Natural killer cell (primary cell): ENCODE measurements around the gene CTSF. TPM values are rescaled to one million over a fixed set of nuclear protein-coding genes. Genes with fewer than 3 reads are reported as not detected.
"Not testable (repeated sequence)": the region's sequence is repeated elsewhere in the genome, so short reads cannot be mapped to it uniquely, and the experiment has no call there.

ENCODE experiments used
- ATAC-seq, 3 donors: fragments of 150-1000 bp in 2 of 3; fragments of 200-7000 bp in 1 of 3; cut with Tn5 transposase; 1 replicate in 1 of 3; 2 replicates in 2 of 3; pipeline ENCODE4 v1.10.0; 2021; ENCODE audit warnings: mild to moderate bottlenecking in 2 of 3, moderate library complexity in 2 of 3
- DNase-seq, 2 donors: peaks; one replicate each; pipeline versions ENCODE4 v3.0.0 to v3.0.0-alpha.2; 2013 to 2021; ENCODE audit warnings: mixed read lengths in 1 of 2
- H3K27ac ChIP-seq: one replicate; pipeline ENCODE4 v1.5.1; 2013; ENCODE audit warnings: mild to moderate bottlenecking, low read length
- H3K27me3 ChIP-seq: one replicate; pipeline ENCODE4 v1.6.1; 2013; ENCODE audit warnings: low read length; ENCODE audit not compliant: control insufficient read depth, insufficient read depth
- H3K36me3 ChIP-seq: one replicate; pipeline ENCODE4 v1.6.1; 2013; ENCODE audit warnings: low read length; ENCODE audit not compliant: control insufficient read depth, insufficient read depth
- H3K4me1 ChIP-seq: one replicate; pipeline ENCODE4 v1.6.1; 2013; ENCODE audit warnings: low read length; ENCODE audit not compliant: control insufficient read depth, insufficient read depth
- H3K4me3 ChIP-seq: one replicate; pipeline ENCODE4 v1.5.1; 2013; ENCODE audit warnings: low read length
- H3K9me3 ChIP-seq: one replicate; pipeline ENCODE4 v1.6.1; 2013; ENCODE audit warnings: low read length; ENCODE audit not compliant: control insufficient read depth, insufficient read depth
- H3K27ac Mint-ChIP-seq, 2 donors: one replicate each; pipeline ENCODE4 v1.8.0; 2022; ENCODE audit warnings: mild to moderate bottlenecking in 2 of 2, mixed read lengths in 2 of 2, moderate library complexity in 1 of 2
- H3K27me3 Mint-ChIP-seq, 2 donors: one replicate each; pipeline ENCODE4 v1.8.0; 2022; ENCODE audit warnings: low read depth in 2 of 2, mixed read lengths in 2 of 2
- H3K36me3 Mint-ChIP-seq: one replicate; pipeline ENCODE4 v1.8.0; 2022; ENCODE audit warnings: mixed read lengths
- H3K4me1 Mint-ChIP-seq, 2 donors: one replicate each; pipeline ENCODE4 v1.8.0; 2022; ENCODE audit warnings: mixed read lengths in 2 of 2
- H3K4me3 Mint-ChIP-seq: one replicate; pipeline ENCODE4 v1.8.0; 2022; ENCODE audit warnings: mild to moderate bottlenecking, moderate library complexity, mixed read lengths
- H3K9me3 Mint-ChIP-seq, 2 donors: one replicate each; pipeline ENCODE4 v1.8.0; 2022; ENCODE audit warnings: mixed read lengths in 2 of 2
- CTCF ChIP-seq: fragments of 200-600 bp; IDR thresholded peaks from one replicate; pipeline ENCODE4 v1.8.0; 2022; ENCODE audit warnings: antibody characterized with exemption
- WGBS: methylation state at CpG from one replicate; pipeline ENCODE4 v1.1.7; 2013; ENCODE audit warnings: missing lambda C conversion rate; ENCODE audit not compliant: insufficient coverage; 5-methylcytosine and 5-hydroxymethylcytosine counted together
- intact Hi-C: fragments of 100-400 bp; cut with micrococcal nuclease; formaldehyde crosslinking; loops from one replicate; pipeline ENCODE4 v1.14.2; 2022
- total RNA-seq, 4 donors: library from RNA; stranded (reverse); fragments of 120-200 nt in 1 of 4; gene quantifications; one replicate each; pipeline versions ENCODE4 v1.2.3 to v1.2.4, GENCODE V29; 2013 to 2022

CTSF gene
- total RNA-seq, 3 donors from 2014 or later (not counting 1 experiment from before 2014, with no cell fraction given), result 17.1 to 27.0 (median 24.8) TPM

DNA sequence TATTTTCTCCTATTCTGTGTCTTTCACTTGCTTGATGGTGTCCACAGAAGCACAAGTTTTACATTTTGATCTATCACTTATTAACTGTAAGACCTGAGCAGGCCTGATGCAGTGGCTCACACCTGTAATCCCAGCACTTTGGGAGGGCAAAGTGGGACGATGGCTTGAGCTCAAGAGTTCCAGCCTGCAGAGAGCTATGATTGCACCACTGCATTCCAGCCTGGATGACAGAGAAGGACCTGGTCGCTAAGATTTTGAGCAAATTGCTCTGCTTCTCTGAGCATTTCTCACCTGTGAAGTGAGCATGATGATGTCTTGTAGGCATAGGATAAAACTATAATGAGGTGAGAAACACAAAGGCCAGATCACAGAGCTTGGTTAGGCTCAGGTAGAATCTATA lies 17.7 kb upstream of the CTSF start:
- no peaks in the 10 kb centered on the region for H3K27me3 ChIP-seq
- no peak for TF ChIP-seq CTCF
- DNase-seq (no peak), ATAC-seq (no peak)
- intact Hi-C loops, result no loop called here
- no peaks in the 10 kb centered on the region for H3K9me3 ChIP-seq
- no peaks in the 10 kb centered on the region for H3K4me1 ChIP-seq
- H3K36me3 ChIP-seq, result no peaks in the 10 kb centered on the region
- H3K4me3 Mint-ChIP-seq, result no peak overlapping the region
- no peak overlapping the region for H3K27ac Mint-ChIP-seq
- H3K9me3 Mint-ChIP-seq, result peaks cover 0 to 5% of the 10 kb centered on the region in 2 donors
- no peaks in the 10 kb centered on the region for H3K36me3 Mint-ChIP-seq
- WGBS, result 89% methylated on average over 2 of the region's 2 CpGs
- no peak overlapping the region for H3K4me3 ChIP-seq
- H3K27ac ChIP-seq, result no peak overlapping the region
- no peaks in the 10 kb centered on the region for H3K27me3 Mint-ChIP-seq
- no peaks in the 10 kb centered on the region for H3K4me1 Mint-ChIP-seq

DNA sequence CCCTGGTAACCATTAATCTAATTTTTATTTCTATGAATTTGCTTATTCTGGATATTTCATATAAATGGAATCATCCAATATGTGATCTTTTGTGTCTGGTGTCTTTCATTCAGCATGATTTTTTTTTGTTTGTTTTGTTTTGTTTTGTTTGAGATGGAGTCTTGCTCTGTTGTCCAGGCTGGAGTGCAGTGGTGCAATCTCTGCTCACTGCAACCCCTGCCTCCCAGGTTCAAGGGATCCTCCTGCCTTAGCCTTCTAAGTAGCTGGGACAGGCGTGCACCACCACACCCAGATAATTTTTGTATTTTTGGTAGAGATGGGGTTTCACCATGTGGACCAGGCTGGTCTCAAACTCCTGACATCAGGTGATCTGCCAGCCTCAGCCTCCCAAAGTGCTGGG lies 17.0 kb upstream of the CTSF start:
- H3K9me3 ChIP-seq, H3K9me3 Mint-ChIP-seq, H3K4me1 Mint-ChIP-seq, H3K4me3 Mint-ChIP-seq, H3K27me3 ChIP-seq, H3K27me3 Mint-ChIP-seq, H3K4me3 ChIP-seq, intact Hi-C loops, H3K36me3 ChIP-seq, H3K27ac ChIP-seq, H3K36me3 Mint-ChIP-seq, DNase-seq, H3K27ac Mint-ChIP-seq, H3K4me1 ChIP-seq, ATAC-seq: not testable (repeated sequence)
- WGBS, result no CpG with 5 or more reads among the region's 1 CpG

DNA sequence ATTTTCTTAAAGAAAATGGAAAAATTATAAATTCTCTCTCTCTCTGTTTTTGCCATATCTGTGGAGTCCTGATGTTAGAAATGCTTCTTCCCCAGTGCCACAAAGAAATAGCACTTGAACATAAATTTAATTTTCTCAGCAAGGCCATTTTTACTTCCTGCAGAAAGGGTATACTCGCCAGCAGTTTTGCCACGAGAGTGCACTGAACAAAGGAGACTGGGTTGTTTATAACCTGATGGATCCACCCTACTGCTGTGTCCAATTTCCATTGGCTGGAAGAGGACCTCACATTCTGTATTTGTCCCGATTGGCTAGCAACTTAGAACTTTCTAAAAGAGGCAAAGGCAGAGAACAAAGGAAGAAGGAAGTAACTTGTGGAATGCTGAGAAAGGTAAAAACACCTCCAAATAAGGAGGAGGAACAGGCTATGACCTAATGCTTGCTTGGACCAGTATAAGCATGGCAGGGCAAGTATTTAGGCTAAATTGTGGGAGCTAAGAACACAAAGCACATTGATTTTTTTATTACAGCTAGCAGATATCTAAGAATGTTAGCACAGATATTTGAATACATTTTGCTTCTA lies 14.2 kb upstream of the CTSF start:
- intact Hi-C loops, H3K27me3 Mint-ChIP-seq, H3K27me3 ChIP-seq, H3K36me3 ChIP-seq, H3K4me3 Mint-ChIP-seq, H3K36me3 Mint-ChIP-seq, ATAC-seq, H3K9me3 ChIP-seq, H3K27ac ChIP-seq, H3K4me3 ChIP-seq, H3K4me1 ChIP-seq, H3K27ac Mint-ChIP-seq, H3K9me3 Mint-ChIP-seq, DNase-seq: not testable (repeated sequence)
- H3K4me1 Mint-ChIP-seq, result peaks cover 0 to 11% of the 10 kb centered on the region in 2 donors
- 93% methylated on average over 3 of the region's 3 CpGs for WGBS

DNA sequence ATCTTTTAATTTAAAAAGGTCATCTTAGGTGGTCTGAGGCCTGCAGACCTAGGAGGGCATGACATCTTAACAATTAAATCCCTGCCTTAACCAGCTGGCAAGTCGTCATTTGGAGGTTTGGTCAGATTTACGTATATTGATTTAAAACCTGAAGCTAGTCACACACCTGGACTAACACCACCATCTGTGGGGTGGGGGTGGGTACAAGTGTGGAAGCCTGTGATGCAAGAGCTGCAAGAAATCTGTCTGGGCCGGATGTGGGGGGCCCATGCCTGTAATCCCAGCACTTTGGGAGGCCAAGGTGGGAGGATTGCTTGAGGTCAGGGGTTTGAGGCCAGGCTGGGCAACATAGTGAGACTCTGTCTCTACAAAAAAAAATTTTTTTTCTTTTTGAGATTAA lies 12.9 kb upstream of the CTSF start:
- Mint-ChIP-seq H3K9me3 (peaks cover 0 to 5% of the 10 kb centered on the region in 2 donors), H3K36me3 (no peaks in the 10 kb centered on the region)
- TF ChIP-seq CTCF, result no peak

More for the DNA sequence above, 12.9 kb upstream of the CTSF start:
- H3K4me1 Mint-ChIP-seq, result peaks cover 0 to 11% of the 10 kb centered on the region in 2 donors
- H3K27ac Mint-ChIP-seq, result no peak overlapping the region
- Histone ChIP-seq H3K36me3 (no peaks in the 10 kb centered on the region), H3K9me3 (no peaks in the 10 kb centered on the region), H3K4me3 (no peak overlapping the region), H3K4me1 (peaks cover 6% of the 10 kb centered on the region), H3K27me3 (no peaks in the 10 kb centered on the region), H3K27ac (no peak overlapping the region)
- DNase-seq (no peak), ATAC-seq (no peak)
- 81% methylated on average over 3 of the region's 3 CpGs for WGBS
- intact Hi-C loops, result no loop called here
- H3K4me3 Mint-ChIP-seq, result no peak overlapping the region
- H3K27me3 Mint-ChIP-seq, result peaks cover 1 to 2% of the 10 kb centered on the region in 2 donors
